NCI-H2171 treated with DMSO at 0.1 percent for 48 hours (cell line): ENCODE data around the gene B3GALNT2.
"Not testable (repeated sequence)": the region's sequence is repeated elsewhere in the genome, so short reads cannot be mapped to it uniquely, and the experiment has no call there.

Experiments used
- DNase-seq: peaks from one replicate; lab custom pipeline; 2025; lab: John Stamatoyannopoulos, UW

Gene B3GALNT2

DNA sequence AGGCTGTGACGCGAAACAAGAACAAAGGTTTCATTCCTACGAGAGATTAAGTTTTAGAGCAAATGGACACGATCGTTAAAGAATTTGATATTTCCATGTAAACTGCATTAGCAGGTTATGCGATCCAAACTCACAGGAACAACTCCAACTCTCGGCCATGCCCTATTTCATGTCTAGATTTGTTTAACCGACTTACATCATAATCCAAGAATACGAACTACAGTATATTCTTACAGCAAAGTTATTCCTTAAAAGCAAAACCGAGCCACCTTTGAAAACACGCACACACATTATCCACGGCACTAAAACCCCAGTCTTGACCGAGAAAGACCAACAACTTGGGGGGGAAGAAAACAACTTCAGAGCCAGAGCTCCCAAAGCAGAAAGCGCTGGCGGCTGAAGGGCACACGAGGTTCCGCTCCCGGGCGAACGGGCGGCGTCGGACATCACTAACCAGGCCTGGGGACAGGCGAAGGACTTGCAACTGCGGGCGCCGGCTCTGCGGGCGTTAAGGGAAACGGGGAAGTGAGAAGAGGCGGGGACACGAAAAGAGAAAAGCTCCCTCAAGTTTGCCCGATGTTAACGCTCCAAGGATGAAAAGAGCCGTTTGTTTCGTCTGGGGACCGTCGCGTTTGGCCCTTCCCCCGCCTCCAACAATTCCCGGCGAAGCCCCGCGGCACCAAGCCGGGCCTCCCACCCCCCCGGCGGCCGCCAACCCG is 690 bp downstream of the B3GALNT2 start:
- peak; percentile 55 for DNase-seq

- DNase-seq = peak; percentile 44
These were observed 1.4 kb downstream of the B3GALNT2 start for GRCh38 chr1:235502601-235503402.

DNA sequence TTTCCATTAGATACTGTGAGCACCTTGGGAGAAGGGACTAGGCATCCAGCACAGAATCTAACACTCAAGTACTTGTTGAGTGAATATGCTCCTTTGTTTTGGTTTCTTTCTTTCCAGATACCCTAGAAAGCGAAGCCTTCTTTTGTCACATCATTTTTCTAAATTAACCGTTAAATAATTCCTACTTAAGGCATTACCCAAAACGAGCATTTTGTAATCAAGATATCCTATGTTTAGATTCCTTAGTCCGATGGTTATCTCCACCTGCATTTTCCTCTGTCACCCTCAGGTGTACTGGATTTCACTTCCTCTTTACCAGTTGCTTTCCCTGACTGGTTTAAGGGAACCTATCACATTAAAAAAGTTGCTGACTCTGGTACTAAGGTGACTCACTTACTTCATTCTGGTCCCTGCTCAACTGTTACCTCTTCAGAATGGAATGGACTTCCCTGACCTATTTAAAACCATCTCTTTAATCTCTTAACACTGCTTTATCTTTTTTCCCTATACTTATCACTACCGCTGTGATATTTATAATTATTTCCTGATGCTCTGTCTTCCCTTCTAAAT is 3.2 kb downstream of the B3GALNT2 start:
- DNase-seq = no peak

GRCh38 chr1:235495551-235495950 is 8.7 kb downstream of the B3GALNT2 start:
- no peak for DNase-seq

- DNase-seq = no peak
These were observed 9.2 kb downstream of the B3GALNT2 start for GRCh38 chr1:235495030-235495429.

- DNase-seq = no peak
These were observed 9.7 kb downstream of the B3GALNT2 start for GRCh38 chr1:235494531-235494930.

- no peak for DNase-seq
These were observed 12.6 kb downstream of the B3GALNT2 start for GRCh38 chr1:235491644-235492043.

DNA sequence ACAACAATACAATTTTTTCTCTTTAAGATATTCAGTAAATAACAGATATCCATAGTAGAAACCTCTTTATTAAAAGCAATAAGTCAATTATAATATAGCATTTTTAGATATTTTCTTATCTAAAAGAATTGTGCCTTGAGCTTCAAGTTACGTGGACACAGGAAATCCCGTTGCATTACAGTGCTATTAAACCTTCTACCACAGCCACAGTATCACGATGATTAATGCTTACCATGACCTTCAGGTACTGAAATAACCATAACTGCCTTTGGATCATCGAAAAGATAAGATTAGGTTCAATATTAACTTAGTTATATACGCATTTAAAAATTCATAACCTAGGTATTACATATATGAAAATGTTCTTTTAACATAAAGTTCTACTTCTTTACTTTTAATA is 17.9 kb downstream of the B3GALNT2 start:
- no peak for DNase-seq

- DNase-seq = no peak
These were observed 18.7 kb downstream of the B3GALNT2 start for GRCh38 chr1:235485558-235485957.

GRCh38 chr1:235483090-235483489 is 21.2 kb downstream of the B3GALNT2 start:
- DNase-seq = no peak

GRCh38 chr1:235473806-235474205 is 30.4 kb downstream of the B3GALNT2 start:
- DNase-seq = no peak

DNA sequence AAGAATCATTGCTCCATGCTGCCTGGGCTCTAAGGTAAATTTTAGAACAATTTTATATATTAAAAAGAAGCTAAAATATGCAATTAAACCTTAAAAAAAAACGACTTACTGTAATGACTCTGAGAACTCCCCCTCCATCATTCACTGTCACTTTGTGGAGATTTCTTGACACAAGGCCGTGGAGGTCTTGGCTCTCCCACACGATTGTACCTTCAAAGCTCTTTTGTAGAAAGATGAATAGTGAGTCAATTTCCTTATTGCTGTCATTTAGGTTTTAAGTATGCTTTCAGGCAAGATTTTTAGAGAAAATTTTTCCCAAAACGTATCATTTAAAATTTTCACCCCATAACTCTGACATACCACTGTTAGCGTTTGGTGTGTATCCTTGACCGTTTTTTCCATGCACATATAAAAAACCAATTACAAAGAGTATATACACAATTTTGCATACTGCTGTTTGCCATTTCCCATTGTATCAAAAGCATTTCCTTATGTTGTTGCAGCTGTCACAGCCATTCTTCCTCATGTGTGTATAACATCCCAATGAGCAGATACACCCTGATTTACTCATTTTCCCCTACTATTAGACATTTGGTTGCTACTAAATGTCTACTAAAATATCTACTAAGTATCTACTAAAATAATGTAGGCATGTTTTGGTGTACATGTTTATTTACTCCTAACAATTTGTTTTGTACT is 33.4 kb downstream of the B3GALNT2 start:
- DNase-seq = peak; percentile 4

- DNase-seq = not testable (repeated sequence)
These were observed 34.4 kb downstream of the B3GALNT2 start for GRCh38 chr1:235469897-235470296.

- DNase-seq = no peak
These were observed 35.3 kb downstream of the B3GALNT2 start for GRCh38 chr1:235468970-235469369.

DNA sequence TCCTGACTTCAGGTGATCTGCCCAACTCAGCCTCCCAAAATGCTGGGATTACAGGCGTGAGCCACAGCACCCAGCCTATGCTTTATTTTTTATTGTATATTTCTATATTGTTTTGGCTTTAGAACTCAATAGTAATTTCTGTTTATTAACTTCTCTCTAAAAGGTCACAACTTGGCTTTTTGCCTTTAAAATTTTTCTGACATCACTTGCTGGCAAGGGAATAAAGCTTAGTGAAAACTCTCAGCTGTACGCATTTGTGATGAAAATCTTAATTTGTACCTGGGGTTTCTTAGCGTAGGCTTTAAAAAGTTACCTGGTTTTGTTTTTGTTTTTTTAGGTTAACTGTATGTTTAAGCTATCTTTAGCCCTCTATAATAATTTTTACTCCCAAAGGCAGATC is 36.2 kb downstream of the B3GALNT2 start:
- DNase-seq = no peak

DNA sequence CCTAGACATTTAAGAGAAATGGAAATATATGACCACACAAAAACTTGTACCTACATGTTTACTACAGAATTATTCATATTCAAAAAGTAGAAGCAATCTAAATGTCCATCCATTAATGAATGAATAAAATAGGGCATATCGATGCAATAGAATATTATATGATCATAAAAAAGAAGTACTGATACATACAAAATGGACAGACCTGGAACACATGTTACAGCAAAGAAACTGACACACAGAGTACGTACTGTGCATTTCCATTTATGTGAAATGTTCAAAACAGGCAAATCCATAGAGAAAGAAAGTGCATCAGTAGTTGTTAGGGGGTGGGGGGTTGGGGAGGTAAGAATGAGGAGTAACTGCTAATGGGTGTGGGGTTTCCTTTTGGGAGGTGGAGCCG is 39.2 kb downstream of the B3GALNT2 start:
- no peak for DNase-seq

DNA sequence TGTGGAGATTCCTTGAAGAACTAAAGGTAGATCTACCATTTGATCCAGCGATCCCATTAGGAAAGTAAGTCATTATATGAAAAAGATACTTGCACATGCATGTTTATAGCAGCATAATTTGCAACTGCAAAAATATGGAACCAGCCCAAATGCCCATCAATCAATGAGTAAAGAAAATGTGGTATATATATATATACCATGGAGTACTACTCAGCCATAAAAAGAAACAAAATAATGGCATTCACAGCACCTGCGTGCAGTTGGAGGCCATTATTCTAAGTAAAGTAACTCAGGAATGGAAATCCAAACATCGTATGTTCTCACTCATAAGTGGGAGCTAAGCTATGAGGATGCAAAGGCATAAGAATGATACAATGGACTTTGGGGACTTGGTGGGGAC is 41.4 kb downstream of the B3GALNT2 start:
- not testable (repeated sequence) for DNase-seq

GRCh38 chr1:235461954-235462353 is 42.3 kb downstream of the B3GALNT2 start:
- no peak for DNase-seq

DNA sequence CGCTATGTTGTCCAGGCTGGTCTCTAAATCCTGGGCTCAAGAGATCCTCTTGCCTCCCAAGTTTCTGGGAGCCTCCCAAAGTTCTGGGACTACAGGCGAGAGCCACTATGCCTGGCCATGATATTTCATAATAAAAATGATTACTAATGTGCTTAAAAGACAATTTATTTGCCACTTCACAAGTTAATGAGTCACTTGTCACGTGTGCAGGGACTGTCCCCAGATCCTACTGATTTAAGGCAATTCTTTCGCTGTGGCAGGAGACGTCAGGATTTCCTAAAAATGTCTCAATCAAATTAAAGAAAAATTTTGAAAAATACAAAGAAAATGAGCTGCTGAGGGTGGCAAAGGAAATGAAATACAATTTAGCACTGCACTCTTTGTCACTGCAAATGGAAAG is 43.5 kb downstream of the B3GALNT2 start:
- no peak for DNase-seq

DNA sequence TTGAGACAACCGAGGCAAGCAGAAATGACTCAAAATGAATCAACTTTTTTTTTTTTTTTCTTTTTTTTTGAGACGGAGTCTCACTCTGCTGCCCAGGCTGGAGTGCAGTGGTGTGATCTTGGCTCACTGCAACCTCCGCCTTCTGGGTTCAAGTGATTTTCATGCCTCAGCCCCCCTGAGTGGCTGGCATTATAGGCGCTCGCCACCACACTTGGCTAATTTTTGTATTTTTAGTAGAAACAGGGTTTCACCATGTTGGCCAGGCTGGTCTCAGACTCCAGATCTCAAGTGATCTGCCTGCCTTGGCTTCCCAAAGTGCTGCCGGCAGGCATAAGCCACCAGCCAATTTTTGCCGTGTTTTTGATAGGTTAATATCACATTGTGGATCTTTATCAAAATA is 46.4 kb downstream of the B3GALNT2 start:
- DNase-seq = not testable (repeated sequence)

DNA sequence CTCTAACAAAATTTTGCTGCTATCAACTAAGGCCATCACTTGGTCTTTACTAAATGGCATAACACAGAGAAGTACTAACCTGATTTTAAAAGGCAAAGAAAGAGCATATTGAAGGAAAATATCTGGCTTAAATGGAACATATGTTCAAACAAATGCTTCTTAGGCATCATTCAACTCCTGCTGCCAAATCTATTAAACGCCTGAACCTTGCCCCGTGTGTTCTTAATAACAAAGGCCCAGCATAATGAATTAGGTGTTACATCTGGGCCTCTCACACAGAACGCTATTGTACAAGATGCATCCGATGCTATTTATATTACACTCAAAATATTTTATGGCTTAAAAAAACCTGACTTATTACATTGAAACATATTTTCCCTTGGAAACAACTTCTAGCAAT is 48.4 kb downstream of the B3GALNT2 start:
- peak; percentile 83 for DNase-seq

GRCh38 chr1:235455097-235455496 is 49.2 kb downstream of the B3GALNT2 start:
- DNase-seq = no peak
